WTC11 (cell line): ENCODE measurements around the gene TLCD3B. TPM values are rescaled to one million over a fixed set of nuclear protein-coding genes. Genes with fewer than 3 reads are reported as not detected.

ENCODE experiments used
- ATAC-seq: fragments of 200-7000 bp; cut with Tn5 transposase; 2 replicates; pipeline ENCODE4 v1.10.0; 2021; ENCODE audit warnings: mild to moderate bottlenecking, moderate library complexity
- CTCF ChIA-PET: fragments of 300-600 bp; sonication (Branson Sonifier 250); formaldehyde crosslinking; loops from one replicate; lab custom pipeline; 2021; ENCODE audit warnings: antibody characterized with exemption; lab: Charles Lee
- POLR2A ChIA-PET: fragments of 350-600 bp; sonication (Branson Sonifier 250); formaldehyde crosslinking; loops from one replicate; lab custom pipeline; 2021; ENCODE audit warnings: antibody characterized with exemption; lab: Charles Lee
- DNase-seq: peaks from one replicate; pipeline ENCODE4 v3.0.0; 2021; ENCODE audit warnings: low spot score
- H3K27ac Mint-ChIP-seq: 2 replicates; pipeline ENCODE4 v1.8.0; 2021; ENCODE audit warnings: mixed read lengths
- H3K27me3 Mint-ChIP-seq: 2 replicates; pipeline ENCODE4 v1.8.0; 2021; ENCODE audit warnings: low read depth, mild to moderate bottlenecking, moderate library complexity, mixed read lengths
- H3K36me3 Mint-ChIP-seq: 2 replicates; pipeline ENCODE4 v1.8.0; 2021; ENCODE audit warnings: mixed read lengths
- H3K4me1 Mint-ChIP-seq: 2 replicates; pipeline ENCODE4 v1.8.0; 2022; ENCODE audit warnings: mixed read lengths
- H3K4me3 Mint-ChIP-seq: 2 replicates; pipeline ENCODE4 v1.8.0; 2021; ENCODE audit warnings: mild to moderate bottlenecking, moderate library complexity, mixed read lengths
- H3K9me3 Mint-ChIP-seq: 2 replicates; pipeline ENCODE4 v1.8.0; 2021; ENCODE audit warnings: mixed read lengths
- AR ChIP-seq: fragments of 250-450 bp; sonication (Bioruptor Pico); IDR thresholded peaks from 2 replicates; pipeline ENCODE4 v1.9.0; 2021; ENCODE audit warnings: mild to moderate bottlenecking
- ATF1 ChIP-seq: sonication (generic); formaldehyde crosslinking; IDR thresholded peaks from 2 replicates; pipeline ENCODE4 v1.8.1; 2023; ENCODE audit warnings: mild to moderate bottlenecking, moderate library complexity, missing genetic modification reagents
- ESRRA ChIP-seq: sonication (generic); formaldehyde crosslinking; IDR thresholded peaks from 2 replicates; pipeline ENCODE4 v1.8.1; 2022; ENCODE audit warnings: mild to moderate bottlenecking, missing genetic modification reagents, borderline replicate concordance
- FOXP1 ChIP-seq: sonication (generic); formaldehyde crosslinking; IDR thresholded peaks from 2 replicates; pipeline ENCODE4 v1.8.0; 2022; ENCODE audit warnings: missing genetic modification reagents, mild to moderate bottlenecking, moderate library complexity, borderline replicate concordance
- GRHL2 ChIP-seq: fragments of 250-450 bp; sonication (Bioruptor Pico); IDR thresholded peaks from 2 replicates; pipeline ENCODE4 v1.8.0; 2022; ENCODE audit warnings: mild to moderate bottlenecking, moderate library complexity; ENCODE audit not compliant: insufficient replicate concordance, severe bottlenecking
- MLX ChIP-seq: sonication (generic); formaldehyde crosslinking; IDR thresholded peaks from 2 replicates; pipeline ENCODE4 v1.8.1; 2023; ENCODE audit warnings: mild to moderate bottlenecking, missing genetic modification reagents, moderate library complexity
- NFE2L1 ChIP-seq: sonication (generic); formaldehyde crosslinking; IDR thresholded peaks from 2 replicates; pipeline ENCODE4 v1.8.1; 2023; ENCODE audit warnings: missing genetic modification reagents
- RELA ChIP-seq: sonication (generic); formaldehyde crosslinking; IDR thresholded peaks from 2 replicates; pipeline ENCODE4 v1.8.1; 2022; ENCODE audit warnings: missing genetic modification reagents, mild to moderate bottlenecking, borderline replicate concordance
- TEAD1 ChIP-seq: sonication (generic); formaldehyde crosslinking; IDR thresholded peaks from 2 replicates; pipeline ENCODE4 v1.8.0; 2022; ENCODE audit warnings: mild to moderate bottlenecking, missing genetic modification reagents
- TEAD4 ChIP-seq: sonication (generic); formaldehyde crosslinking; IDR thresholded peaks from 2 replicates; pipeline ENCODE4 v1.8.0; 2022; ENCODE audit warnings: mild to moderate bottlenecking, missing genetic modification reagents
- TP53 ChIP-seq: sonication (generic); formaldehyde crosslinking; IDR thresholded peaks from 2 replicates; pipeline ENCODE4 v1.8.1; 2023; ENCODE audit warnings: mild to moderate bottlenecking, missing genetic modification reagents
- USF1 ChIP-seq: sonication (generic); formaldehyde crosslinking; IDR thresholded peaks from 2 replicates; pipeline ENCODE4 v1.8.0; 2022; ENCODE audit warnings: mild to moderate bottlenecking, missing genetic modification reagents
- ZNF396 ChIP-seq: fragments of 250-450 bp; sonication (Bioruptor Pico); IDR thresholded peaks from 2 replicates; pipeline ENCODE4 v1.8.0; 2021; ENCODE audit warnings: mild to moderate bottlenecking, moderate library complexity, borderline replicate concordance
- ZNF425 ChIP-seq: fragments of 250-450 bp; sonication (Bioruptor Pico); conservative IDR thresholded peaks from 2 replicates; pipeline ENCODE4 v1.9.0; 2021; ENCODE audit warnings: mild to moderate bottlenecking
- ZNF671 ChIP-seq: fragments of 250-450 bp; sonication (Bioruptor Pico); IDR thresholded peaks from 2 replicates; pipeline ENCODE4 v1.8.0; 2021; ENCODE audit warnings: mild to moderate bottlenecking
- total RNA-seq: library from RNA; stranded (reverse); gene quantifications from 3 replicates; pipeline ENCODE4 v1.2.3, GENCODE V29; 2021
- TF ChIP-seq, protein P1 (sequence below): sonication (generic); formaldehyde crosslinking; IDR thresholded peaks from 2 replicates; pipeline ENCODE4 v1.8.0; 2022; ENCODE audit warnings: mild to moderate bottlenecking, missing genetic modification reagents
- TF ChIP-seq, protein P2 (sequence below): fragments of 200-600 bp; IDR thresholded peaks from 2 replicates; pipeline ENCODE4 v1.8.0; 2022; ENCODE audit warnings: antibody characterized with exemption
- TF ChIP-seq, protein P3 (sequence below): sonication (generic); formaldehyde crosslinking; IDR thresholded peaks from 2 replicates; pipeline ENCODE4 v1.8.1; 2023; ENCODE audit warnings: mild to moderate bottlenecking, moderate library complexity, missing genetic modification reagents

TLCD3B gene
- total RNA-seq, 1 experiment from 2014 or later, result 28.1 TPM

- Mint-ChIP-seq H3K4me3 (no peak overlapping the region), H3K4me1 (peaks cover 22% of the 10 kb centered on the region), H3K9me3 (no peaks in the 10 kb centered on the region), H3K36me3 (peaks cover 54% of the 10 kb centered on the region), H3K27ac (no peak overlapping the region), H3K27me3 (no peaks in the 10 kb centered on the region)
- DNase-seq (no peak), ATAC-seq (no peak)
- no peak for TF ChIP-seq USF1 (CRISPR knock-in tag)
- CTCF ChIA-PET, result interaction anchor here (1.6 kb wide), 1 partner anchor 13 kb away, joined by 11 read pairs; the partner anchor contains the start of gene TBX6
- POLR2A ChIA-PET, result interaction anchor here (0.9 kb wide), 1 partner anchor 13 kb away, joined by 3 read pairs; the partner anchor contains the start of gene TBX6
Observed at GRCh38 chr16:30078744-30079143, 47.7 kb upstream of the TLCD3B start.

DNA sequence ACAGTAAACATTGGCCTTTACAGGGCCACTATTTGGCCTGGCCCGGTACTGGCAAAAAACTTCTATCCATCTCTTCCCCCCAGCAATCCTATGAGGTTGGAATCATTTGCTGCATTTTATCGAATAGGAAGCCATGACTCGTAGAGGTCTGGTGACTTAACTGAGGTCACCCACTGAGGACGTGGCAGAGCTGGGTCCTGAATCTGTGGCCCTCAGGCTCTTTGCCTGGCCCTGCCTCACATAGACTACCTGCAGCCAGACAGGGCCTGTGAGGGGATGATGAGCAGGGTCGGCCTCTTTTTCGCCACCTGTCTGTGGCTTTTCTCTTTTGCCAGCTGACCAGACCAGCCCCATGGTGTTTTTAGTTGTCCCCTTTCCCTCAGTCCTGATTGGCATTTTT is 46.6 kb upstream of the TLCD3B start:
- TF ChIP-seq USF1 (CRISPR knock-in tag) (no peak), RELA (CRISPR knock-in tag) (no peak), TEAD4 (no peak), ZNF396 (CRISPR knock-in tag) (no peak), ZNF671 (no peak), TEAD1 (CRISPR knock-in tag) (no peak), GRHL2 (CRISPR knock-in tag) (no peak), NFE2L1 (CRISPR knock-in tag) (no peak), MLX (no peak), TP53 (CRISPR knock-in tag) (no peak), FOXP1 (no peak), AR (CRISPR knock-in tag) (no peak), ESRRA (no peak), ATF1 (no peak), ZNF425 (no peak)
- TF ChIP-seq, protein P1, sequence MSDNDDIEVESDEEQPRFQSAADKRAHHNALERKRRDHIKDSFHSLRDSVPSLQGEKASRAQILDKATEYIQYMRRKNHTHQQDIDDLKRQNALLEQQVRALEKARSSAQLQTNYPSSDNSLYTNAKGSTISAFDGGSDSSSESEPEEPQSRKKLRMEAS (CRISPR knock-in tag), result no peak
- TF ChIP-seq, protein P2, sequence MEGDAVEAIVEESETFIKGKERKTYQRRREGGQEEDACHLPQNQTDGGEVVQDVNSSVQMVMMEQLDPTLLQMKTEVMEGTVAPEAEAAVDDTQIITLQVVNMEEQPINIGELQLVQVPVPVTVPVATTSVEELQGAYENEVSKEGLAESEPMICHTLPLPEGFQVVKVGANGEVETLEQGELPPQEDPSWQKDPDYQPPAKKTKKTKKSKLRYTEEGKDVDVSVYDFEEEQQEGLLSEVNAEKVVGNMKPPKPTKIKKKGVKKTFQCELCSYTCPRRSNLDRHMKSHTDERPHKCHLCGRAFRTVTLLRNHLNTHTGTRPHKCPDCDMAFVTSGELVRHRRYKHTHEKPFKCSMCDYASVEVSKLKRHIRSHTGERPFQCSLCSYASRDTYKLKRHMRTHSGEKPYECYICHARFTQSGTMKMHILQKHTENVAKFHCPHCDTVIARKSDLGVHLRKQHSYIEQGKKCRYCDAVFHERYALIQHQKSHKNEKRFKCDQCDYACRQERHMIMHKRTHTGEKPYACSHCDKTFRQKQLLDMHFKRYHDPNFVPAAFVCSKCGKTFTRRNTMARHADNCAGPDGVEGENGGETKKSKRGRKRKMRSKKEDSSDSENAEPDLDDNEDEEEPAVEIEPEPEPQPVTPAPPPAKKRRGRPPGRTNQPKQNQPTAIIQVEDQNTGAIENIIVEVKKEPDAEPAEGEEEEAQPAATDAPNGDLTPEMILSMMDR, result no peak
- TF ChIP-seq, protein P3, sequence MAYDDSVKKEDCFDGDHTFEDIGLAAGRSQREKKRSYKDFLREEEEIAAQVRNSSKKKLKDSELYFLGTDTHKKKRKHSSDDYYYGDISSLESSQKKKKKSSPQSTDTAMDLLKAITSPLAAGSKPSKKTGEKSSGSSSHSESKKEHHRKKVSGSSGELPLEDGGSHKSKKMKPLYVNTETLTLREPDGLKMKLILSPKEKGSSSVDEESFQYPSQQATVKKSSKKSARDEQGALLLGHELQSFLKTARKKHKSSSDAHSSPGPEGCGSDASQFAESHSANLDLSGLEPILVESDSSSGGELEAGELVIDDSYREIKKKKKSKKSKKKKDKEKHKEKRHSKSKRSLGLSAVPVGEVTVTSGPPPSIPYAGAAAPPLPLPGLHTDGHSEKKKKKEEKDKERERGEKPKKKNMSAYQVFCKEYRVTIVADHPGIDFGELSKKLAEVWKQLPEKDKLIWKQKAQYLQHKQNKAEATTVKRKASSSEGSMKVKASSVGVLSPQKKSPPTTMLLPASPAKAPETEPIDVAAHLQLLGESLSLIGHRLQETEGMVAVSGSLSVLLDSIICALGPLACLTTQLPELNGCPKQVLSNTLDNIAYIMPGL (CRISPR knock-in tag), result no peak
- peak overlapping the region; percentile 89 for H3K4me3 Mint-ChIP-seq
- ChIA-PET POLR2A (interaction anchor here (0.6 to 0.9 kb wide), 2 partner anchors 14 to 82 kb away, joined by 3 to 4 read pairs; partner anchors contain the start of genes HIRIP3 and TBX6), CTCF (interaction anchor here (0.6 to 6.0 kb wide), 2 partner anchors 14 to 642 kb away, joined by 3 to 45 read pairs; partner anchors contain the start of gene TBX6)
- H3K36me3 Mint-ChIP-seq, result peaks cover 43% of the 10 kb centered on the region
- peaks cover 22% of the 10 kb centered on the region for H3K4me1 Mint-ChIP-seq
- DNase-seq (no peak), ATAC-seq (no peak)
- H3K27ac Mint-ChIP-seq, result peak overlapping the region; percentile 20; the same call in 1 of the 2 replicates
- H3K9me3 Mint-ChIP-seq, result no peaks in the 10 kb centered on the region
- no peaks in the 10 kb centered on the region for H3K27me3 Mint-ChIP-seq
